HepG2 (cell line): ENCODE measurements around the gene TM7SF3. TPM values are rescaled to one million over a fixed set of nuclear protein-coding genes. Genes with fewer than 3 reads are reported as not detected.

Experiments used
- CC2D1A ChIP-seq: sonication (generic); formaldehyde crosslinking; IDR thresholded peaks from 2 replicates; pipeline ENCODE4 v1.8.1; 2023; ENCODE audit warnings: mild to moderate bottlenecking, missing genetic modification reagents
- ELF3 ChIP-seq: IDR thresholded peaks from 2 replicates; pipeline ENCODE4 v1.6.1; 2016; ENCODE audit warnings: missing genetic modification reagents, missing compliant biosample characterization
- ELK4 ChIP-seq: sonication (generic); formaldehyde crosslinking; IDR thresholded peaks from 2 replicates; pipeline ENCODE4 v1.9.0; 2021; ENCODE audit warnings: missing genetic modification reagents, borderline replicate concordance
- MTA3 ChIP-seq: sonication (generic); formaldehyde crosslinking; IDR thresholded peaks from 2 replicates; pipeline ENCODE4 v1.4.0; 2020; ENCODE audit warnings: missing genetic modification reagents
- RAD21 ChIP-seq: fragments of 450-650 bp; formaldehyde crosslinking; IDR thresholded peaks from 2 replicates; pipeline ENCODE4 v1.5.0; 2020; ENCODE audit warnings: mild to moderate bottlenecking
- RAD51 ChIP-seq: fragments of 450-650 bp; IDR thresholded peaks from 2 replicates; pipeline ENCODE4 v1.6.1; 2016; ENCODE audit warnings: borderline replicate concordance
- RCOR2 ChIP-seq: IDR thresholded peaks from 2 replicates; pipeline ENCODE4 v1.6.1; 2016; ENCODE audit warnings: missing biosample characterization, missing genetic modification reagents
- RFX1 ChIP-seq: fragments of 450-650 bp; IDR thresholded peaks from 2 replicates; pipeline ENCODE4 v1.6.1; 2017
- SOX6 ChIP-seq, 2 experiments: fragments of 450-650 bp in 1 of 2; sonication (generic) in 1 of 2; formaldehyde crosslinking in 1 of 2; IDR thresholded peaks; 2 replicates each; pipeline versions ENCODE4 v1.4.0 to v1.6.1; 2017 to 2020; ENCODE audit warnings: antibody characterized with exemption in 1 of 2, mild to moderate bottlenecking in 1 of 2, missing genetic modification reagents in 1 of 2
- ZNF124 ChIP-seq: sonication (generic); formaldehyde crosslinking; IDR thresholded peaks from 2 replicates; pipeline ENCODE4 v1.4.0; 2020; ENCODE audit warnings: missing genetic modification reagents
- ZNF234 ChIP-seq: sonication (generic); formaldehyde crosslinking; conservative IDR thresholded peaks from 2 replicates; pipeline ENCODE4 v1.5.1; 2020; ENCODE audit warnings: mild to moderate bottlenecking, missing genetic modification reagents
- ZNF280D ChIP-seq: sonication (generic); formaldehyde crosslinking; IDR thresholded peaks from 2 replicates; pipeline ENCODE4 v1.5.1; 2020; ENCODE audit warnings: mild to moderate bottlenecking, missing genetic modification reagents
- ZNF337 ChIP-seq: sonication (generic); formaldehyde crosslinking; IDR thresholded peaks from 2 replicates; pipeline ENCODE4 v1.5.1; 2020; ENCODE audit warnings: missing genetic modification reagents, low read depth, mild to moderate bottlenecking, borderline replicate concordance
- ZNF510 ChIP-seq: sonication (generic); formaldehyde crosslinking; IDR thresholded peaks from 2 replicates; pipeline ENCODE4 v1.4.0; 2020; ENCODE audit warnings: low read depth, mild to moderate bottlenecking, missing genetic modification reagents
- ZNF607 ChIP-seq: sonication (generic); formaldehyde crosslinking; IDR thresholded peaks from 2 replicates; pipeline ENCODE4 v1.5.1; 2020; ENCODE audit warnings: missing genetic modification reagents, mild to moderate bottlenecking, borderline replicate concordance
- polyA plus RNA-seq, 8 experiments: library from polyadenylated mRNA; depleted of rRNA in 3 of 8; stranded (reverse) in 7 of 8; unstranded in 1 of 8; fragments of >200 nt; fragmentation: Illumina TruSeq in 4 of 8; extraction: Trizol in 4 of 8; gene quantifications; 2 replicates each; pipeline versions ENCODE4 v1.2.1 to v1.2.3, GENCODE V29; 2011 to 2016; ENCODE audit warnings: low read depth in 4 of 8, missing spikeins in 1 of 8, mixed read lengths in 1 of 8; ENCODE audit not compliant: insufficient read depth in 1 of 8
- total RNA-seq, 5 experiments: library from RNA; depleted of rRNA; stranded (reverse); fragments of >200 nt; fragmentation: Illumina TruSeq; extraction: Trizol; gene quantifications; 2 replicates each; pipeline ENCODE4 v1.2.3, GENCODE V29; 2016; ENCODE audit warnings: low read depth in 1 of 5
- TF ChIP-seq, protein P1 (sequence below): IDR thresholded peaks from 2 replicates; pipeline ENCODE4 v1.4.0; 2020; ENCODE audit warnings: mild to moderate bottlenecking, missing genetic modification reagents
- TF ChIP-seq, protein P2 (sequence below): sonication (generic); formaldehyde crosslinking; IDR thresholded peaks from 2 replicates; pipeline ENCODE4 v1.4.0; 2020; ENCODE audit warnings: missing genetic modification reagents
- TF ChIP-seq, protein P3 (sequence below): sonication (generic); formaldehyde crosslinking; IDR thresholded peaks from 2 replicates; pipeline ENCODE4 v1.5.1; 2020; ENCODE audit warnings: mild to moderate bottlenecking, missing genetic modification reagents, moderate library complexity

The TM7SF3 gene
- total and polyA plus RNA-seq, 2 of the 13 experiments (the other 11 are each of a cell fraction or from before 2014, with no cell fraction given), result 116 to 142 TPM

- 0 out of 2 replicates have a peak, but pooled peaks have one; percentile 30 for TF ChIP-seq ELF3 (CRISPR knock-in tag)
- no peak for TF ChIP-seq MTA3 (CRISPR knock-in tag)
- TF ChIP-seq ZNF234, result no peak
- no peak for TF ChIP-seq SOX6 (IDR thresholded peaks at IDR 0.05)
- TF ChIP-seq SOX6 (CRISPR knock-in tag; IDR thresholded peaks at IDR 0.05), result peak; percentile 19
- no peak for TF ChIP-seq RFX1
- TF ChIP-seq, protein P1, sequence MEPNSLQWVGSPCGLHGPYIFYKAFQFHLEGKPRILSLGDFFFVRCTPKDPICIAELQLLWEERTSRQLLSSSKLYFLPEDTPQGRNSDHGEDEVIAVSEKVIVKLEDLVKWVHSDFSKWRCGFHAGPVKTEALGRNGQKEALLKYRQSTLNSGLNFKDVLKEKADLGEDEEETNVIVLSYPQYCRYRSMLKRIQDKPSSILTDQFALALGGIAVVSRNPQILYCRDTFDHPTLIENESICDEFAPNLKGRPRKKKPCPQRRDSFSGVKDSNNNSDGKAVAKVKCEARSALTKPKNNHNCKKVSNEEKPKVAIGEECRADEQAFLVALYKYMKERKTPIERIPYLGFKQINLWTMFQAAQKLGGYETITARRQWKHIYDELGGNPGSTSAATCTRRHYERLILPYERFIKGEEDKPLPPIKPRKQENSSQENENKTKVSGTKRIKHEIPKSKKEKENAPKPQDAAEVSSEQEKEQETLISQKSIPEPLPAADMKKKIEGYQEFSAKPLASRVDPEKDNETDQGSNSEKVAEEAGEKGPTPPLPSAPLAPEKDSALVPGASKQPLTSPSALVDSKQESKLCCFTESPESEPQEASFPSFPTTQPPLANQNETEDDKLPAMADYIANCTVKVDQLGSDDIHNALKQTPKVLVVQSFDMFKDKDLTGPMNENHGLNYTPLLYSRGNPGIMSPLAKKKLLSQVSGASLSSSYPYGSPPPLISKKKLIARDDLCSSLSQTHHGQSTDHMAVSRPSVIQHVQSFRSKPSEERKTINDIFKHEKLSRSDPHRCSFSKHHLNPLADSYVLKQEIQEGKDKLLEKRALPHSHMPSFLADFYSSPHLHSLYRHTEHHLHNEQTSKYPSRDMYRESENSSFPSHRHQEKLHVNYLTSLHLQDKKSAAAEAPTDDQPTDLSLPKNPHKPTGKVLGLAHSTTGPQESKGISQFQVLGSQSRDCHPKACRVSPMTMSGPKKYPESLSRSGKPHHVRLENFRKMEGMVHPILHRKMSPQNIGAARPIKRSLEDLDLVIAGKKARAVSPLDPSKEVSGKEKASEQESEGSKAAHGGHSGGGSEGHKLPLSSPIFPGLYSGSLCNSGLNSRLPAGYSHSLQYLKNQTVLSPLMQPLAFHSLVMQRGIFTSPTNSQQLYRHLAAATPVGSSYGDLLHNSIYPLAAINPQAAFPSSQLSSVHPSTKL (CRISPR knock-in tag), result no peak; the same call in 1 of the 2 replicates
- TF ChIP-seq ELK4, result no peak
- TF ChIP-seq RAD51, result no peak
- TF ChIP-seq, protein P2, sequence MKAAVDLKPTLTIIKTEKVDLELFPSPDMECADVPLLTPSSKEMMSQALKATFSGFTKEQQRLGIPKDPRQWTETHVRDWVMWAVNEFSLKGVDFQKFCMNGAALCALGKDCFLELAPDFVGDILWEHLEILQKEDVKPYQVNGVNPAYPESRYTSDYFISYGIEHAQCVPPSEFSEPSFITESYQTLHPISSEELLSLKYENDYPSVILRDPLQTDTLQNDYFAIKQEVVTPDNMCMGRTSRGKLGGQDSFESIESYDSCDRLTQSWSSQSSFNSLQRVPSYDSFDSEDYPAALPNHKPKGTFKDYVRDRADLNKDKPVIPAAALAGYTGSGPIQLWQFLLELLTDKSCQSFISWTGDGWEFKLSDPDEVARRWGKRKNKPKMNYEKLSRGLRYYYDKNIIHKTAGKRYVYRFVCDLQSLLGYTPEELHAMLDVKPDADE, result no peak
- TF ChIP-seq ZNF124 (CRISPR knock-in tag), result no peak
- TF ChIP-seq ZNF607 (CRISPR knock-in tag), result peak; percentile 73; the same call in 1 of the 2 replicates
- TF ChIP-seq ZNF280D (CRISPR knock-in tag), result no peak
- TF ChIP-seq, protein P3, sequence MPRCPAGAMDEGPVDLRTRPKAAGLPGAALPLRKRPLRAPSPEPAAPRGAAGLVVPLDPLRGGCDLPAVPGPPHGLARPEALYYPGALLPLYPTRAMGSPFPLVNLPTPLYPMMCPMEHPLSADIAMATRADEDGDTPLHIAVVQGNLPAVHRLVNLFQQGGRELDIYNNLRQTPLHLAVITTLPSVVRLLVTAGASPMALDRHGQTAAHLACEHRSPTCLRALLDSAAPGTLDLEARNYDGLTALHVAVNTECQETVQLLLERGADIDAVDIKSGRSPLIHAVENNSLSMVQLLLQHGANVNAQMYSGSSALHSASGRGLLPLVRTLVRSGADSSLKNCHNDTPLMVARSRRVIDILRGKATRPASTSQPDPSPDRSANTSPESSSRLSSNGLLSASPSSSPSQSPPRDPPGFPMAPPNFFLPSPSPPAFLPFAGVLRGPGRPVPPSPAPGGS (CRISPR knock-in tag), result no peak
- no peak for TF ChIP-seq ZNF510 (CRISPR knock-in tag)
- TF ChIP-seq CC2D1A (CRISPR knock-in tag), result no peak
- TF ChIP-seq ZNF337 (CRISPR knock-in tag), result 0 out of 2 replicates have a peak, but pooled peaks have one; percentile 4
- no peak for TF ChIP-seq RCOR2 (CRISPR knock-in tag)
- TF ChIP-seq RAD21 (CRISPR knock-in tag), result 0 out of 2 replicates have a peak, but pooled peaks have one; percentile 19
Measured at GRCh38 chr12:26937863-26938700, 76.1 kb downstream of the TM7SF3 start, which contains the start of the genes FGFR1OP2 and INTS13 (continued).
